NT2/D1 (cell line): ENCODE measurements around the gene FASN.
"Not testable (repeated sequence)": the region's sequence is repeated elsewhere in the genome, so short reads cannot be mapped to it uniquely, and the experiment has no call there.

Experiments used
- DNase-seq: peaks from one replicate; pipeline ENCODE4 v3.0.0-alpha.2; 2011; ENCODE audit warnings: low read depth, low spot score
- H3K27me3 ChIP-seq: 2 replicates; pipeline ENCODE4 v1.6.0; 2011; ENCODE audit warnings: mild to moderate bottlenecking; ENCODE audit not compliant: insufficient read length, insufficient read depth
- H3K36me3 ChIP-seq: 2 replicates; pipeline ENCODE4 v1.6.1; 2011; ENCODE audit warnings: mild to moderate bottlenecking, low read length, mixed read lengths; ENCODE audit not compliant: insufficient read depth, insufficient read length
- H3K4me1 ChIP-seq: 2 replicates; pipeline ENCODE4 v1.5.1; 2011; ENCODE audit not compliant: insufficient read depth, insufficient read length
- H3K4me3 ChIP-seq: 2 replicates; pipeline ENCODE4 v1.5.1; 2011; ENCODE audit warnings: low read depth; ENCODE audit not compliant: insufficient read length
- H3K9ac ChIP-seq: 2 replicates; pipeline ENCODE4 v1.6.0; 2011; ENCODE audit warnings: low read depth; ENCODE audit not compliant: insufficient read length
- H3K9me3 ChIP-seq: 2 replicates; pipeline ENCODE4 v1.5.1; 2011; ENCODE audit warnings: mild to moderate bottlenecking, low read length; ENCODE audit not compliant: insufficient read depth
- SUZ12 ChIP-seq: IDR thresholded peaks from 2 replicates; pipeline ENCODE4 v1.6.1; 2011; ENCODE audit not compliant: insufficient read length, insufficient read depth; ENCODE audit errors: extremely low read depth
- YY1 ChIP-seq: IDR thresholded peaks from 2 replicates; pipeline ENCODE4 v1.6.1; 2011; ENCODE audit not compliant: insufficient read length, insufficient read depth
- ZNF274 ChIP-seq: IDR thresholded peaks from 2 replicates; pipeline ENCODE4 v1.6.1; 2011; ENCODE audit warnings: mild to moderate bottlenecking, low read depth, low read length

The FASN gene

DNA sequence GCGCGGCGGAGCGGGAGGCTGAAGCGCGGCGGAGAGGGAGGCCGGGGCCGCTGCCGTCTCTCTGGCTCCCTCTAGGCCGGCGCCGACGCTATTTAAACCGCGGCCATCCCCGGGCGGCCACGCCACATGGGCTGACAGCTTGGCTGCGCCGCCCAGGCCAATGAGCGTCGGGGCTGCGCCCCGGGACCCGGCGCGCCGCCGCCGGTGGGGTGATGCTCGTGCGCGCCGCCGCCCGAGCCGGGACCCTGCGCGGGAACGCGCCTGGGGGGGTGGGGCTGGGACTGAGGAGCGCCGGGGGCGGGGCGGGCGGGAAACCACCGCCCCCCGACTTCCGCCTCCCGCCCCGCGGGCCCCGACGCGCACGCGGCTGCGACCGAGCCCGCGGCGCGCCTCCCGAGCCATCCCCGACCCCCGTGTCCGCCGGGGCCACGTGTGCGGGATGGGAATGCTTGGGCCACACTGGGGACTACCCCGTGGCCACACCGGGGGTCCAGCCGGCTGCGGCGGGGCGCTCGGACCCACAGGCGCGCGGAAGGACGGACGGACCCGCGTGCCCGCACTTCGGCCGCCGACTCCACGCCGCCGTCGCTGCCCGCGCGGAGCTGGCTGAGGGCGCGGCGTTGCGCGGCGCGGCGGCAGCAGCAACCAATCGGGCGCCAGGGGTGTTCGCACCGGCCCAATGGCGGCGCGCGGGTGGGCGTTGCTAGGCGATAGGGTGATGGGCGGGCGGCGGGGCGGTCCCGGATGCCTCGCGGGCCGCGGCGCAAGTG is at the start of gene FASN:
Gene FASN, minus strand, starts transcription at position 68 of the 770 bp plus-strand sequence. CDS start 1,791 bp downstream, outside the sequence.
- peak within 1 kb of the TSS; percentile 99 for H3K4me3 ChIP-seq
- peaks cover 52% of the 10 kb centered on the region for H3K4me1 ChIP-seq
- H3K27me3 ChIP-seq, result no peaks in the 10 kb centered on the region
- peak; percentile 85 for DNase-seq
- H3K9ac ChIP-seq, result peak within 1 kb of the TSS; percentile 99
- H3K36me3 ChIP-seq, result peaks cover 45% of the 10 kb centered on the region
- no peaks in the 10 kb centered on the region for H3K9me3 ChIP-seq
- TF ChIP-seq YY1 (no peak), SUZ12 (no peak), ZNF274 (no peak)

DNA sequence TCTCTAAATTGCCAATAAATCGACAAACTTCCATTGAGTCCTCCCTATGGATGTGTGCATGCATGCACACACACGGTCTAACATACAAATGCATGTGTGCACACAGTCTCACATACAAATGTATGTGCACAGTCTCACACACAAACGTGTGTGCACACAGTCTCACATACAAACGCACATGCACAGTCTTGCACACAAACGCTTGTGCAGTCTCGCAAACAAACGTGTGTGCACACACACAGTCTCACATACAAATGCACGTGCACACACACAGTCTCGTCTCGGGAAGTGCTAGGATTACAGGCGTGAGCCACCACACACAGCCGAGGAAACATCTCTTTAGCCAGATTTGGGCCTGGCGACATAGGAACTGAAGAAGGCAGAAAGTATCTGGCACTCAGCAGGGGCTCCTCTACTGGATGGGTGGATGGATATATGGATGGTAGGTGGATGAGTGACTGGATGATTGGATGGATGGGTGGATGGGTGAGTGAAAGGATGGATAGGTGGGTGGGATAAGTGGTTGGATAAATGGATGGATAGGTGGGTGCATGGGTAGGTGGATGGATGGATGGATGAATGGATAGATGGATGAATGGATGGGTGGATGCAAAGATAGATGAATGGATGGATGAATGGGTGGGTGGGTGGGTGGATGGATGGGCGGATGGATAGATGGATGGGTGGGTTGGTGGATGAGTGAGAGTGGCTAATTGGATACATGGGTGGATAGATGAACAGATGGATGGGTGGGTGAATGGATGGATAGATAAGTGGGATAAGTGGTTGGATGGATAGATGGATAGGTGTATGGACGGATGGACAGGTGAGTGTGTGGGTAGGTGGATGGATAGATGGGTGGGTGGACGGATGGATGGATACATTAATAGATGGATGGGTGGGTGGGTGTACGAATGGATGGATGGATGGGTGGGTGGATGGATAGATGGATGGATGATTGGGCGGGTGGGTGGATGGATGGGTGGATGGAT is 48.9 kb upstream of the FASN start:
- no peak for TF ChIP-seq YY1
- TF ChIP-seq SUZ12, result no peak
- no peak for TF ChIP-seq ZNF274
- peaks cover 7% of the 10 kb centered on the region for H3K36me3 ChIP-seq
- no peak overlapping the region for H3K4me3 ChIP-seq
- no peak overlapping the region for H3K9ac ChIP-seq
- H3K9me3 ChIP-seq, result no peaks in the 10 kb centered on the region
- H3K4me1 ChIP-seq, result no peaks in the 10 kb centered on the region
- H3K27me3 ChIP-seq, result no peaks in the 10 kb centered on the region
- DNase-seq, result no peak

DNA sequence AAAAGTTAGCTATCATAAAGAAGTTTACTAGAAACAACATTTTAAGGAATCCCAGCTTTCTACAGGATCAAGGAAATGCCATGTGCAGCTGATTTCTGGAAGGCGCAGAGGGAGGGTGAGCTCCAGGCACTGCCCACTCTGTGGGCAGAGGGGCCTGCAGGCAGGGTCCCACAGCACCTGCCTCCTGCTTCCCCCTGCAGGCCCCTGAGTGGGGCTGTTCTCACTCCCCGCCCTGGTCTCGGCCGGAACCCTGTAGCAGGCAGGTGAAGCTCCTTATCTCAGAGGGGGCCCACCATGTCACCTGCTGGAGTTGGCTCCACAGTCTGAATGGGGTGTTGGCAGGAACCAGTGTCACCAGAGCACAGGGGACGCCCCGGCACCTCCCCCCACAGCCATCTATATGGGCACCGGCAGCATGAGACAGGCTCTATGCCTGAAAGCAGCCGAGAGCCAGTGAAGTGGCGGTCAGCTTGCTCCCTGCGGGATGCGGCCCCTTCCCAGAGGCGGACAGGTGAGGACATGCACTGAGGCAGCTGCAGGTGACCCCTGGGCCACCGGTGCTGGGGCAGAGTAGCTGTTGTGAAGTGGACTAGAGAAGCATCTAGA is 47.6 kb upstream of the FASN start:
- DNase-seq, result no peak
- Histone ChIP-seq H3K9ac (no peak overlapping the region), H3K4me1 (no peaks in the 10 kb centered on the region), H3K9me3 (no peaks in the 10 kb centered on the region), H3K4me3 (no peak overlapping the region), H3K27me3 (no peaks in the 10 kb centered on the region), H3K36me3 (peaks cover 7% of the 10 kb centered on the region)
- TF ChIP-seq ZNF274, result no peak

DNA sequence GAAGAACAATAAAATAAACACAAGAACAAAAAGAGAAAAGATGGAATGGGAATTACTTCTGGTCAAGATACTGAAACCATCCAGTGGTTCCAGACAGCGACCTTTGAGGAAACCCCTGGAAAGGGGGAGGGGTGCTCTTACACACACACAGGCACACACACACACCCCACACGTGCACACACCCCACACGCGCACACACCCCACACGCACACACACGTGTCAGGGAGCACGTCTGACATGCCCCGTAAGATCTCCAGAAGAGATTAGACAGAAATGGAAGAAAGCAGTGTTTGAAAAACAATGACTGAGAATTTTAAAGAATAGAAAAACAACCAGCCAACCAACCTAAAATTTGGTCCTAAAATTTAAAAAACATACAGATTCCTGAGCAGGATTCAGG is 45.3 kb upstream of the FASN start:
- no peaks in the 10 kb centered on the region for H3K9me3 ChIP-seq
- no peaks in the 10 kb centered on the region for H3K4me1 ChIP-seq
- H3K9ac ChIP-seq, result no peak overlapping the region
- peaks cover 6% of the 10 kb centered on the region for H3K36me3 ChIP-seq
- DNase-seq, result no peak
- no peak for TF ChIP-seq SUZ12
- H3K4me3 ChIP-seq, result no peak overlapping the region
- H3K27me3 ChIP-seq, result no peaks in the 10 kb centered on the region

DNA sequence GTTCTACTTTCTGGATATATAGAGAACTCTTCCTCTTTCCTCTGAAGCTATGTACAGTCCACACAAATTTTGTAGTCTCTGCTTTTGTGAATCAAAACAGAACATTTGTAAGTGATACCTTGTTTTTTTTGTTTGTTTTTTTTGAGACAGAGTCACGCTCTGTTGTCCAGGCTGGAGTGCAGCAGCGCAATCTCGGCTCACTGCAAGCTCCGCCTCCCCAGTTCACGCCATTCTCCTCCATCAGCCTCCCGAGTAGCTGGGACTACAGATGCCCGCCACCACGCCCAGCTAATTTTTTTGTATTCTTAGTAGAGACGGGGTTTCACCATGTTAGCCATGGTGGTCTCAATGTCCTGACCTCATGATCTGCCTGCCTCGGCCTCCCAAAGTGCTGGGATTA is 41.9 kb upstream of the FASN start:
- not testable (repeated sequence) for H3K9ac ChIP-seq, H3K9me3 ChIP-seq, H3K4me1 ChIP-seq, H3K36me3 ChIP-seq, DNase-seq, H3K27me3 ChIP-seq, H3K4me3 ChIP-seq

DNA sequence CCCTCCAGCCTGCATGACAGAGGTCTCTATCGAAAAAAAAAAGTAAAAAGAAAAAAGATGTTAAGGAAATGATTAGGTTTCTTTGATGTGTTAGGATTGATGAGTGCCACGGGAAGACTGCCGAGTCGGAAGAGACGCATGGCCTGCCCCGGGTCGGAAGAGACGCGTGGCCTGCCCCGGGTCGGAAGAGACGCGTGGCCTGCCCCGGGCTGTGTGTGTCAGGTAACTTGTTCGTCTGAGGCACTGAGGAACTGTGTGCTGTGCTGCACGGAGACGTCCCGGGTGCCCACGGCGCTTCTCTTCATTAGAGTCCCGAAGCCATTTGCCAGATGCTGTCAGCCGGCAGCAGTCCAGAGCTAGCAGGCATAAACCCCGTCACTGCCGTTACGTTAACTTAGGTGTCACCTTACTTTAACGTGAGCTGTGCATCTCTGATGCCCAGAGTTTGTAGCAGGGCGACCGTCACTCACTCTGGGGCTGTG is 40.5 kb upstream of the FASN start:
- TF ChIP-seq YY1, result no peak
- no peak for TF ChIP-seq SUZ12
- TF ChIP-seq ZNF274, result no peak
- Histone ChIP-seq H3K36me3 (peaks cover 2% of the 10 kb centered on the region), H3K9me3 (no peaks in the 10 kb centered on the region), H3K27me3 (no peaks in the 10 kb centered on the region), H3K4me1 (peaks cover 3% of the 10 kb centered on the region), H3K4me3 (no peak overlapping the region), H3K9ac (no peak overlapping the region)
- no peak for DNase-seq

DNA sequence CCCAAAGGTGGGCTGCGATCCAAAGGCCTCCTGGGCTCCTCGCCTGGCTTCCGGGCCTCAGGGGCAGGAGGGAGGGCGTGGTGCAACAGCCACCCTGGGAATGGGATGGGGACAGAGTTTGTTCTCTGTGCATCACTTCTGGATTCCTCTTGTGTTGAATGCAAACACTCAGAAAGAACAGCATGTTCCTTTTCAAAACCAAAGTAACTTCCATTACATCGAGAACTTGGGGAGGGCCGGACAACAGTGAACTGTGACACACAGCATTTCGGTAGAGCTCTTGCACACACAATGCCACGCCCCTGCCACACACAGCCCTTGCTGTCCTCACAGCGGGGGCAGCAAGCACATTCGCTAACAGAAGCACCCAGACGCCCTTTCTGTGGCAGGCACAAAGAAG is 36.1 kb upstream of the FASN start:
- DNase-seq, result no peak
- H3K9ac ChIP-seq, result peak overlapping the region; percentile 32
- H3K9me3 ChIP-seq, result no peaks in the 10 kb centered on the region
- H3K4me3 ChIP-seq, result no peak overlapping the region
- no peaks in the 10 kb centered on the region for H3K36me3 ChIP-seq
- peaks cover 6% of the 10 kb centered on the region for H3K4me1 ChIP-seq
- H3K27me3 ChIP-seq, result no peaks in the 10 kb centered on the region
- TF ChIP-seq YY1, result no peak
- no peak for TF ChIP-seq ZNF274
- no peak for TF ChIP-seq SUZ12

DNA sequence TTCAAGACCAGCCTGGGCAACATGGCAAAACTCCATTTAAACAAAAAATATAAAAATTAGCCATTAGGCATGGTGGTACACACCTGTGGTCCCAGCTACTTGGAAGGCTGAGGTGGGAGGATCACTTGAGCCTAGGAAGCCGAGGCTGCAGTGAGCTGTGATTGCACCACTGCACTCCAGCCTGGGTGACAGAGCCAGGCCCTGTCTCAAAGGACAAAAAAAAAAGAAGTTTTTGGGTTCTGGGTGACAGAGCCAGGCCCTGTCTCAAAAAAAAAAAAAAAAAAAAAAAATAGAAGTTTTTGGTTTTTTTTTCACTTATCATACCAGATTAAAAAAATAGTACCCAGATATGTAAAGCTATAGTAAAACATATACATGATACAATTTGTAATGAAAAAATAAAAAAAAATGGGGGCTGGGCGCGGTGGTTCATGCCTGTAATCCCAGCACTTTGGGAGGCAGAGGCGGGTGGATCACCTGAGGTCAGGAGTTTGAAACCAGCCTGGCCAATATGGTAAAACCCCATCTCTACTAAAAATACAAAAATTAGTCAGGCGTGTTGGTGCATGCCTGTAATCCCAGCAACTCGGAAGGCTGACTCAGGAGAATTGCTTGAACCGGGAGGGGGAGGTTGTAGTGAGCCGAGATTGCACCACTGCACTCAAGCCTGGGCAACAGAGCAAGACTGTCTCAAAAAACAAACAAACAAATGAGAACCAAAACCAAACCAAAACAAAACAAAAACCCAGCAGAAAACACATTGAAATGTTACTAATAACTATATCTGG is 35.3 kb upstream of the FASN start:
- not testable (repeated sequence) for H3K36me3 ChIP-seq, H3K9ac ChIP-seq, H3K9me3 ChIP-seq, DNase-seq, H3K4me3 ChIP-seq, H3K27me3 ChIP-seq, H3K4me1 ChIP-seq
